HEK293 (cell line): ENCODE data around the gene EPB41L5.

Experiments
- CTCF ChIA-PET: fragments of 350-600 bp; formaldehyde crosslinking; extraction: SDS; loops from one replicate; lab custom pipeline; 2021; ENCODE audit warnings: antibody characterized with exemption; lab: Yijun Ruan, JAX
- POLR2A ChIA-PET: fragments of 300-600 bp; formaldehyde crosslinking; extraction: SDS; loops from one replicate; lab custom pipeline; 2020; ENCODE audit warnings: antibody characterized with exemption, inconsistent platforms; lab: Yijun Ruan, JAX
- H3K27ac ChIP-seq: fragments of 200-500 bp; sonication (Bioruptor generic); 2 replicates; pipeline ENCODE4 v1.5.1; 2014; ENCODE audit warnings: low read depth, low read length, control low read depth, inconsistent platforms; ENCODE audit errors: extremely low read depth
- H3K36me3 ChIP-seq, 2 experiments: fragments of 200-500 bp in 1 of 2; sonication (Bioruptor generic) in 1 of 2; 1 replicate in 1 of 2; 2 replicates in 1 of 2; pipeline ENCODE4 v1.5.1; 2014 to 2017; ENCODE audit warnings: inconsistent platforms in 2 of 2, low read length in 2 of 2; ENCODE audit not compliant: control insufficient read depth in 2 of 2, insufficient read depth in 1 of 2
- H3K4me1 ChIP-seq: fragments of 200-500 bp; sonication (Bioruptor generic); 2 replicates; pipeline ENCODE4 v1.5.1; 2014; ENCODE audit warnings: mild to moderate bottlenecking, low read length, inconsistent platforms; ENCODE audit not compliant: control insufficient read depth, insufficient read depth
- H3K4me3 ChIP-seq: 2 replicates; pipeline ENCODE4 v1.5.1; 2011; ENCODE audit warnings: low read depth, mild to moderate bottlenecking, control low read depth, low read length, moderate library complexity
- H3K9me3 ChIP-seq: fragments of 200-500 bp; sonication (Bioruptor generic); 2 replicates; pipeline ENCODE4 v1.5.1; 2014; ENCODE audit warnings: low read depth, low read length, inconsistent platforms; ENCODE audit not compliant: control insufficient read depth, insufficient read depth
- BCL11B ChIP-seq: fragments of 450-650 bp; formaldehyde crosslinking; IDR thresholded peaks from 2 replicates; pipeline ENCODE4 v1.5.1; 2016; ENCODE audit warnings: low read depth, missing biosample characterization, missing genetic modification characterization
- HOXD13 ChIP-seq: sonication (generic); formaldehyde crosslinking; IDR thresholded peaks from 2 replicates; pipeline ENCODE4 v1.8.0; 2022; ENCODE audit warnings: missing genetic modification reagents, borderline replicate concordance
- MYNN ChIP-seq: fragments of 450-650 bp; formaldehyde crosslinking; IDR thresholded peaks from 2 replicates; pipeline ENCODE4 v1.5.1; 2016; ENCODE audit warnings: missing biosample characterization, missing genetic modification characterization, borderline replicate concordance
- OSR2 ChIP-seq: fragments of 450-650 bp; formaldehyde crosslinking; IDR thresholded peaks from 2 replicates; pipeline ENCODE4 v1.5.1; 2016; ENCODE audit warnings: missing biosample characterization, missing genetic modification characterization
- RBAK ChIP-seq: fragments of 450-650 bp; formaldehyde crosslinking; IDR thresholded peaks from 2 replicates; pipeline ENCODE4 v1.5.1; 2016; ENCODE audit warnings: missing biosample characterization, missing genetic modification characterization
- ZBTB10 ChIP-seq: fragments of 450-650 bp; formaldehyde crosslinking; IDR thresholded peaks from 2 replicates; pipeline ENCODE4 v1.5.1; 2016; ENCODE audit warnings: missing biosample characterization, missing genetic modification characterization
- ZBTB48 ChIP-seq: fragments of 450-650 bp; formaldehyde crosslinking; IDR thresholded peaks from 2 replicates; pipeline ENCODE4 v1.5.1; 2016; ENCODE audit warnings: missing biosample characterization, missing genetic modification characterization
- ZFP3 ChIP-seq: fragments of 450-650 bp; formaldehyde crosslinking; IDR thresholded peaks from 2 replicates; pipeline ENCODE4 v1.5.1; 2016; ENCODE audit warnings: low read depth, missing biosample characterization, missing genetic modification characterization
- ZFP69B ChIP-seq: fragments of 450-650 bp; formaldehyde crosslinking; IDR thresholded peaks from 2 replicates; pipeline ENCODE4 v1.5.1; 2016; ENCODE audit warnings: missing biosample characterization, missing genetic modification characterization
- ZNF121 ChIP-seq: fragments of 450-650 bp; formaldehyde crosslinking; IDR thresholded peaks from 2 replicates; pipeline ENCODE4 v1.5.1; 2016; ENCODE audit warnings: missing biosample characterization, missing genetic modification characterization
- ZNF133 ChIP-seq: fragments of 450-650 bp; formaldehyde crosslinking; IDR thresholded peaks from 2 replicates; pipeline ENCODE4 v1.5.1; 2016; ENCODE audit warnings: missing biosample characterization, missing genetic modification characterization
- ZNF175 ChIP-seq: fragments of 450-650 bp; formaldehyde crosslinking; IDR thresholded peaks from 2 replicates; pipeline ENCODE4 v1.5.1; 2016; ENCODE audit warnings: missing biosample characterization, missing genetic modification characterization
- ZNF19 ChIP-seq: fragments of 450-650 bp; formaldehyde crosslinking; IDR thresholded peaks from 2 replicates; pipeline ENCODE4; 2016; ENCODE audit warnings: missing biosample characterization, missing genetic modification characterization, low read depth
- ZNF366 ChIP-seq: fragments of 450-650 bp; formaldehyde crosslinking; conservative IDR thresholded peaks from 2 replicates; pipeline ENCODE4 v1.5.1; 2016; ENCODE audit warnings: missing biosample characterization, missing genetic modification characterization
- ZNF391 ChIP-seq: fragments of 450-650 bp; formaldehyde crosslinking; IDR thresholded peaks from 2 replicates; pipeline ENCODE4 v1.5.1; 2016; ENCODE audit warnings: low read depth, missing biosample characterization, missing genetic modification characterization, borderline replicate concordance
- ZNF423 ChIP-seq: fragments of 450-650 bp; formaldehyde crosslinking; IDR thresholded peaks from 2 replicates; pipeline ENCODE4 v1.5.1; 2016; ENCODE audit warnings: missing biosample characterization, missing genetic modification characterization
- ZNF426 ChIP-seq: fragments of 450-650 bp; formaldehyde crosslinking; IDR thresholded peaks from 2 replicates; pipeline ENCODE4 v1.5.1; 2017; ENCODE audit warnings: missing biosample characterization, missing genetic modification characterization, mild to moderate bottlenecking, inconsistent platforms, moderate library complexity
- ZNF488 ChIP-seq: fragments of 450-650 bp; formaldehyde crosslinking; IDR thresholded peaks from 2 replicates; pipeline ENCODE4 v1.5.1; 2016; ENCODE audit warnings: missing biosample characterization, missing genetic modification characterization
- ZNF548 ChIP-seq: fragments of 450-650 bp; formaldehyde crosslinking; IDR thresholded peaks from 2 replicates; pipeline ENCODE4 v1.5.1; 2016; ENCODE audit warnings: missing biosample characterization, missing genetic modification characterization
- ZNF585B ChIP-seq: fragments of 450-650 bp; formaldehyde crosslinking; IDR thresholded peaks from 2 replicates; pipeline ENCODE4 v1.5.1; 2016; ENCODE audit warnings: missing biosample characterization, missing genetic modification characterization
- ZNF610 ChIP-seq: fragments of 450-650 bp; formaldehyde crosslinking; IDR thresholded peaks from 2 replicates; pipeline ENCODE4 v1.5.1; 2016; ENCODE audit warnings: missing biosample characterization, missing genetic modification characterization, borderline replicate concordance
- ZNF707 ChIP-seq: fragments of 450-650 bp; formaldehyde crosslinking; IDR thresholded peaks from 2 replicates; pipeline ENCODE4 v1.5.1; 2016; ENCODE audit warnings: missing biosample characterization, missing genetic modification characterization
- TF ChIP-seq, protein P1 (sequence below): fragments of 450-650 bp; formaldehyde crosslinking; IDR thresholded peaks from 2 replicates; pipeline ENCODE4; 2016; ENCODE audit warnings: missing biosample characterization, missing genetic modification characterization
- TF ChIP-seq, protein P2 (sequence below): fragments of 450-650 bp; formaldehyde crosslinking; optimal IDR thresholded peaks from 2 replicates; pipeline ENCODE3; 2016; ENCODE audit warnings: missing biosample characterization, mild to moderate bottlenecking, missing genetic modification characterization

The EPB41L5 gene

DNA sequence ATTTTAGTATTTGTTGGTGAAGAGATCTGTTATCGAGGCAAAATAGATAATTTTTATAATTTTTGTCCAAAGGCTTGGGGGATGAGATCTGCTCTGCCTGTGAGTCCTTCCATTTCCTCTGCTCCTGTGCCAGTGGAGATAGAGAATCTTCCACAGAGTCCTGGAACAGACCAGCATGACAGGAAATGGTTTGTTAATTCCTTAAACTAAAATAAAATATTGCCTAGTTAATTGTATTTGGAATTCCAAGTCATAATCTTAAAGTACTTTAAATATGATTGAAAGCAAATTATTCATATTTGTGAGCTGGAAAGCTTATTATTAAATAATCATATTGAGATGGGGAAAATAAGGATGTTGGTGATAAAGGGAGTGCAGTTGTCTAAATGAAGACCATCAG lies 87.8 kb downstream of the EPB41L5 start (continued):
- no peak for TF ChIP-seq ZBTB10 (tag by site-specific recombination)
- TF ChIP-seq ZNF175 (tag by site-specific recombination), result no peak

- CTCF ChIA-PET, result no interaction called here
- H3K9me3 ChIP-seq, result no peaks in the 10 kb centered on the region
- TF ChIP-seq ZNF488 (tag by site-specific recombination), result no peak
- no peak for TF ChIP-seq BCL11B (tag by site-specific recombination)
- TF ChIP-seq ZNF366 (tag by site-specific recombination), result no peak
- TF ChIP-seq ZNF548 (tag by site-specific recombination), result no peak
- TF ChIP-seq, protein P1, sequence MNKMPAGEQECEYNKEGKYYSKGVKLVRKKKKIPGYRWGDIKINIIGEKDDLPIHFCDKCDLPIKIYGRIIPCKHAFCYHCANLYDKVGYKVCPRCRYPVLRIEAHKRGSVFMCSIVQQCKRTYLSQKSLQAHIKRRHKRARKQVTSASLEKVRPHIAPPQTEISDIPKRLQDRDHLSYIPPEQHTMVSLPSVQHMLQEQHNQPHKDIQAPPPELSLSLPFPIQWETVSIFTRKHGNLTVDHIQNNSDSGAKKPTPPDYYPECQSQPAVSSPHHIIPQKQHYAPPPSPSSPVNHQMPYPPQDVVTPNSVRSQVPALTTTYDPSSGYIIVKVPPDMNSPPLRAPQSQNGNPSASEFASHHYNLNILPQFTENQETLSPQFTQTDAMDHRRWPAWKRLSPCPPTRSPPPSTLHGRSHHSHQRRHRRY, result no peak
These were observed 91.0 kb downstream of the EPB41L5 start for GRCh38 chr2:120103723-120104467.

GRCh38 chr2:120104772-120105171 lies 91.9 kb downstream of the EPB41L5 start:
- ChIA-PET CTCF (interaction anchor here (0.6 to 0.9 kb wide), 2 partner anchors 12 to 70 kb away, joined by 3 read pairs; no protein-coding TSS in a partner anchor), POLR2A (interaction anchor here (0.6 kb wide), 1 partner anchor 29 kb away, joined by 5 read pairs; no protein-coding TSS in a partner anchor)
- TF ChIP-seq ZBTB48 (tag by site-specific recombination) (no peak), ZNF133 (tag by site-specific recombination) (no peak), ZNF19 (tag by site-specific recombination) (no peak), ZNF426 (tag by site-specific recombination) (no peak), OSR2 (tag by site-specific recombination) (no peak), ZBTB10 (tag by site-specific recombination) (no peak), ZNF423 (tag by site-specific recombination) (no peak), ZNF707 (tag by site-specific recombination) (no peak), ZNF585B (no peak), ZNF610 (tag by site-specific recombination) (no peak), ZNF391 (no peak), MYNN (tag by site-specific recombination) (no peak), ZFP3 (tag by site-specific recombination) (no peak), ZNF121 (tag by site-specific recombination) (no peak), RBAK (no peak), HOXD13 (CRISPR knock-in tag) (no peak), ZFP69B (tag by site-specific recombination) (no peak)
- TF ChIP-seq, protein P2, sequence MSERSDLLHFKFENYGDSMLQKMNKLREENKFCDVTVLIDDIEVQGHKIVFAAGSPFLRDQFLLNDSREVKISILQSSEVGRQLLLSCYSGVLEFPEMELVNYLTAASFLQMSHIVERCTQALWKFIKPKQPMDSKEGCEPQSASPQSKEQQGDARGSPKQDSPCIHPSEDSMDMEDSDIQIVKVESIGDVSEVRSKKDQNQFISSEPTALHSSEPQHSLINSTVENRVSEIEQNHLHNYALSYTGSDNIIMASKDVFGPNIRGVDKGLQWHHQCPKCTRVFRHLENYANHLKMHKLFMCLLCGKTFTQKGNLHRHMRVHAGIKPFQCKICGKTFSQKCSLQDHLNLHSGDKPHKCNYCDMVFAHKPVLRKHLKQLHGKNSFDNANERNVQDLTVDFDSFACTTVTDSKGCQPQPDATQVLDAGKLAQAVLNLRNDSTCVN (tag by site-specific recombination), result no peak

More at GRCh38 chr2:120103723-120104467, 91.0 kb downstream of the EPB41L5 start:
- POLR2A ChIA-PET, result no interaction called here
- no peak overlapping the region for H3K27ac ChIP-seq
- peaks cover 6 to 14% of the 10 kb centered on the region in 2 experiments for H3K36me3 ChIP-seq
- no peak overlapping the region for H3K4me3 ChIP-seq
- H3K4me1 ChIP-seq, result peaks cover 13% of the 10 kb centered on the region

More at GRCh38 chr2:120104772-120105171, 91.9 kb downstream of the EPB41L5 start:
- Histone ChIP-seq H3K27ac (no peak overlapping the region), H3K4me3 (no peak overlapping the region), H3K4me1 (peaks cover 16% of the 10 kb centered on the region), H3K36me3 (peaks cover 6 to 14% of the 10 kb centered on the region in 2 experiments; a peak in 2 of 3 replicates), H3K9me3 (no peaks in the 10 kb centered on the region)
